Activated CD4-positive, alpha-beta T cell treated with anti-CD3 and anti-CD28 coated beads for 36 hours (primary cell): Measurements from ENCODE around the gene NR5A2. TPM values are rescaled to one million over a fixed set of nuclear protein-coding genes. Genes with fewer than 3 reads are reported as not detected.

Experiments used
- ATAC-seq: fragments of 200-7000 bp; cut with Tn5 transposase; one replicate; pipeline ENCODE4 v1.10.0; 2021; ENCODE audit warnings: mild to moderate bottlenecking, moderate library complexity
- CTCF ChIA-PET: fragments of 350-600 bp; sonication (Branson Sonifier 250); formaldehyde crosslinking; loops from one replicate; lab custom pipeline; 2021; ENCODE audit warnings: antibody characterized with exemption; lab: Charles Lee
- POLR2A ChIA-PET: fragments of 350-600 bp; sonication (Branson Sonifier 250); formaldehyde crosslinking; loops from one replicate; lab custom pipeline; 2021; ENCODE audit warnings: antibody characterized with exemption, inconsistent platforms; lab: Charles Lee
- DNase-seq: peaks from one replicate; pipeline ENCODE4 v3.0.0-alpha.2; 2020
- H3K27ac Mint-ChIP-seq: one replicate; pipeline ENCODE4 v1.8.0; 2021; ENCODE audit warnings: mixed read lengths
- H3K27me3 Mint-ChIP-seq: one replicate; pipeline ENCODE4 v1.8.0; 2021; ENCODE audit warnings: mixed read lengths
- H3K36me3 Mint-ChIP-seq: one replicate; pipeline ENCODE4 v1.8.0; 2021; ENCODE audit warnings: low read depth, mixed read lengths
- H3K4me1 Mint-ChIP-seq: one replicate; pipeline ENCODE4 v1.8.0; 2021; ENCODE audit warnings: mixed read lengths
- H3K4me3 Mint-ChIP-seq: one replicate; pipeline ENCODE4 v1.8.0; 2021; ENCODE audit warnings: mild to moderate bottlenecking, moderate library complexity, mixed read lengths
- H3K9me3 Mint-ChIP-seq: one replicate; pipeline ENCODE4 v1.8.0; 2021; ENCODE audit warnings: low read depth, mixed read lengths
- intact Hi-C, 2 experiments: fragments of 100-400 bp; cut with DNase I in 1 of 2; cut with micrococcal nuclease in 1 of 2; formaldehyde crosslinking; loops; one replicate each; pipeline versions ENCODE4 v1.14.2 to v1.15.1; 2022 to 2024; cut with DNase I, micrococcal nuclease
- total RNA-seq, 2 experiments: library from RNA; stranded (reverse); gene quantifications; one replicate each; pipeline ENCODE4 v1.2.3, GENCODE V29; 2021

The NR5A2 gene
- total RNA-seq, 2 experiments from 2014 or later = not detected

DNA sequence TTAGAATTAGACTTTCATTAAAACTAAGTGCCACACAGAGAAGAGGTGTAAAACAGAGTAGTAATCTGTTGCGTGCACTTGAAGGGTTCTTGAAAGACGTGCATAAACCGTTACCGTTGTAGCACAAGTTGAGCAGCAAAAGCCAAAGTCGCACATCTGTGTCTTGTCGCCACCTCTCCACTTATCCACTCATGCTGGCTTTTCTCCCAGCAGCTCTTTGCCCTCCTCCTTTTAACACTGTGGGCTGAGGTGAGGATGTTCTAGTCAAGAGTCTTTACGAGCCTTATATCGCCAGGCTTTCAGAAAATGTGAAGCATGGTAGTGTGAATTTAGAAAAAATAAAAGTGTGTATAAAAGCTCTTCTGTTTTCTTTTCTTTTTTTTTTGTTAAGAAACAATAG is 48.0 kb downstream of the NR5A2 start:
- Mint-ChIP-seq H3K4me3 (no peak overlapping the region), H3K36me3 (no peaks in the 10 kb centered on the region)
- intact Hi-C loops = no loop called here

DNA sequence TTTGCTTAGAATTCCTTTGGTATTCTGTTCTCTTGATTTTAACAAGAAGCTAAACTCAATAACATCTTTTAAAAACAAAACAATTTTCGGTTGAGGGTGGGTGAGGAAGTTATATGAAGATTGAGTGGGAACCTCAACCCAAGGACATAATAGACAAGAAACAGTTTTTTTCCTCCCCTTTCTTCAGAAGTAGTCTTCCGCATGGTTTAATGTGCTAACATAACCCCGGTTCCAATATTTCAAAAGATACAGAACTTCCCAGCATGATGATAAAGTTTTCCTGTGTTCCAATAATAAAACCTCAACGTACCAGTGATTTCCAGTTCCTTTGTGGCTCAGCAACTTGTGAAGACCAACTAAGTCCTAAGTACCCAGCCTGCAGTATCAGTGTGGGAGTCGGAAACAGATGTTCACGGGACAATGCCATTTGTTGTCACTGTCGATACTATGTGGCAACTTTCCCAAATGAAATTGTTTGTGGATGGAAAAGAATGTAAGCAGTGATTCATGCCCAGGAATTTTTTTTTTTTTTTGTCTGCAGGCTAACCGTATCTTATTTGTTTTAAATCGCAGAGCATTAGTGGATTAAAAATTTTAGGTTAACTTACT is 48.5 kb downstream of the NR5A2 start:
- ATAC-seq = no peak
- CTCF ChIA-PET = no interaction called here
- Mint-ChIP-seq H3K27ac (no peak overlapping the region), H3K4me3 (no peak overlapping the region), H3K9me3 (no peaks in the 10 kb centered on the region), H3K36me3 (no peaks in the 10 kb centered on the region), H3K4me1 (no peaks in the 10 kb centered on the region), H3K27me3 (peaks cover 14% of the 10 kb centered on the region)
- DNase-seq = no peak
- POLR2A ChIA-PET = no interaction called here
- intact Hi-C loops = no loop called here

More for the DNA sequence above, 48.0 kb downstream of the NR5A2 start:
- no peaks in the 10 kb centered on the region for H3K9me3 Mint-ChIP-seq
- ChIA-PET POLR2A (no interaction called here), CTCF (no interaction called here)
- no peak overlapping the region for H3K27ac Mint-ChIP-seq
- H3K27me3 Mint-ChIP-seq = peaks cover 16% of the 10 kb centered on the region
- H3K4me1 Mint-ChIP-seq = no peaks in the 10 kb centered on the region
- DNase-seq = no peak
- ATAC-seq = no peak

DNA sequence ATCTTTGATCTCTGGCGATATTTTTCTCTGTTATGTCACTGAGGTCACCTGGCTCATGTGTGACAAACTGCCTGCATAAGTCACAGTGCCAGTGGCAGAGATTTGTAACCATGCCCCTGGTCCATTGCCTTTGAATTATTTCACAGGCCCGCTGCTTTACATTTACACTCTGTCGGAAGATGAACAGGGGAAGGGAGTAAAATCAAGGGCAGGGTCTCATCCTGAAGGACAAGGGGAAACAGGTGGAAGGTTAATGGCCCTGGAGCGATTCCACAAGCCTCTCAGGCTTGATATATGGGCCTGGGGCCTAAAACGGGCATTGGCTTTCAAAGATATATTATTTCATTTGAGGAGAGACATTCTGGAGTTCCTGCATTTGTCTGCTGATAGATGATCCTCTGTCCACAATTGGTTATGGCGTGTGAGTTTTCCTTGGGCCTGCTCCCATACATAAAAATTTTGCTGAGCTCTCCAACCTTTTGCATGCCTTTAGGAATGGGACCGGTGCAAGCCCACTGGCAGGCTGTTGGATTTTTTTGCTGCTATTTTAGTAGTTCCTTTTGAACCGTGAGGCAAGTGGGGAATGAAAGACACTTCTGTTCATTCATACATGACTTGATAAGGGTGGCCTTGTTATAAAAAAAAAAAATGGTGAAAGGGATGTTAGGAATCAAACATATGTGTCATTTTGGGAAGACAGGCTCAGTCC is 51.9 kb downstream of the NR5A2 start:
- H3K27me3 Mint-ChIP-seq = peaks cover 11% of the 10 kb centered on the region
- no peak for DNase-seq
- ChIA-PET CTCF (no interaction called here), POLR2A (no interaction called here)
- no peak for ATAC-seq
- no peaks in the 10 kb centered on the region for H3K9me3 Mint-ChIP-seq
- H3K27ac Mint-ChIP-seq = no peak overlapping the region
- H3K4me3 Mint-ChIP-seq = no peak overlapping the region
- intact Hi-C loops = no loop called here
- H3K4me1 Mint-ChIP-seq = no peaks in the 10 kb centered on the region
- H3K36me3 Mint-ChIP-seq = no peaks in the 10 kb centered on the region

DNA sequence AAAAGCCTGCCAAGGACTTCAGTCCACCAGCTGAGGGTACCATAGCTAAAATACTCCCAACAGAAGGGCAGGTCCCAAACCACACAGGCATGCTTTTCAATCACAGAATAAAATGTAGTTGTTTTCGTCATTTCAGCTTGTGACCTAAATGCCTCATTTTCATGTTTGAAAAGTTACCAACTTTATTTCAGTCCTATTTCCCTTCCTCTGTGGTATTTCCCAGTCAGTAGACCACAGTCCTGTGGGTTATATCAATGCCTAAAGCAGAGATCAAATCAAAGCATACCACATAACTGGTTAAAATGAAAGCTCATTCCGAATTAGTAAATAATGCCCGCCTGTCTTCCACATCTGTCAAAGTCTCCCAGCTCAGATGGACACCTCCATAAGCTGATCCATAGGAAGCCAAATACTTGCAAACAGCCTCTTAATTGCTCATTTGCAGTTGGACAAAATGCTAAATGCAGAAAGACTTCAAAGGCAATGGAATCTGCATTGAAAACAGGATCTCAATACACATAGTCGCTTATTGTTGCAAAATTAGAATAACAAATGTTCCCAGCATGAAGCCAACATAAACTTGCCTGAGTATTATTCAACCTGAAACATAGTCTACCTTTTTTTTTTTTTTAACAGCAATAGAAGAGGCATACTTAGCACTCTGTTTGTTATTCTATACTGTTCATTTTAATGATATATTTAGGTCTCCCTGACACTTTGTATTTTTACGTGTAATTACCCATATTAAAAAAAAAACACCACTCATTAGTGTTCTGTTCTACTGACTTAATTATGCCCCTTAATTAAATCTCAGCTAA is 53.9 kb downstream of the NR5A2 start:
- intact Hi-C loops = no loop called here
- no peaks in the 10 kb centered on the region for H3K4me1 Mint-ChIP-seq

DNA sequence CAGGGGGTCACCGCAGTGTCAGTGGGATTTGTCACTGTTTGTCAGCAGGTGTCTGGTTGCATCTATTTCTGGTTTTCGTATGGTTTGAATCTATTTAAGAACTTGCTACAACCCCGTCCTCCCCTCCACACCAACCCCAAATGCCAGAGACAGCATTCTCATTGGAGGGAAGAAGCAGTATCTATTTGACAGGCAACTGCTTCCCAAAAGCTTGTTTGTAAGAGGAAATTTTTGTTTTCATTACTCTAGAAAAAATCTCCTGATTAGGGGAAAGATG is 54.4 kb downstream of the NR5A2 start:
- ATAC-seq = no peak
- Mint-ChIP-seq H3K4me3 (no peak overlapping the region), H3K27me3 (peaks cover 13% of the 10 kb centered on the region), H3K27ac (no peak overlapping the region), H3K36me3 (no peaks in the 10 kb centered on the region), H3K4me1 (no peaks in the 10 kb centered on the region), H3K9me3 (no peaks in the 10 kb centered on the region)
- CTCF ChIA-PET = interaction anchor here (0.8 kb wide), 1 partner anchor 1045 kb away, joined by 3 read pairs; no protein-coding TSS in a partner anchor
- DNase-seq = no peak
- intact Hi-C loops = no loop called here
- POLR2A ChIA-PET = no interaction called here

More for the DNA sequence above, 53.9 kb downstream of the NR5A2 start:
- H3K36me3 Mint-ChIP-seq = no peaks in the 10 kb centered on the region
- peaks cover 13% of the 10 kb centered on the region for H3K27me3 Mint-ChIP-seq
- H3K9me3 Mint-ChIP-seq = no peaks in the 10 kb centered on the region
- POLR2A ChIA-PET = no interaction called here
- no peak overlapping the region for H3K27ac Mint-ChIP-seq
- no peak for ATAC-seq
- no peak for DNase-seq
- H3K4me3 Mint-ChIP-seq = no peak overlapping the region
- CTCF ChIA-PET = interaction anchor here (0.8 kb wide), 1 partner anchor 1045 kb away, joined by 3 read pairs; no protein-coding TSS in a partner anchor

DNA sequence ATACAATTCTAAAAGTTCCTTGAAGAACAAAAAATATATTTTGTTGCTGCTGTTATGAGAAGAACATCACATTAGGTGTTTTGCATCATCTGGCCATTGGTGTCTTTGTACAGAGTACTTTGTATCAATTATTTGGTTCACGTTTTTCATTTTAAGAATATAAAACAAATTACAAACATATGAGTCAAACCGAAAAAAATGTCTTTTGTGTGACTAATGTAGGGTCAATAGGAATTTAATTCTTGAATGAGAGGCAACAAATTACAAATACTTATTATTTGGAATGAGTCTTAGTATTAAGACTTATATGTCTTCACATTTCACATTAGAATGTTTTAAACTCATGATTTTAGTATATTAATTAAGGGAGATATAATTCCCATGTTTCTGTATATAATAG is 54.8 kb downstream of the NR5A2 start:
- ATAC-seq (no peak), DNase-seq (no peak)
- no peaks in the 10 kb centered on the region for H3K9me3 Mint-ChIP-seq
- H3K4me3 Mint-ChIP-seq = no peak overlapping the region
- no peak overlapping the region for H3K27ac Mint-ChIP-seq
- intact Hi-C loops = no loop called here
- POLR2A ChIA-PET = no interaction called here
- CTCF ChIA-PET = interaction anchor here (0.8 kb wide), 1 partner anchor 1046 kb away, joined by 3 read pairs; no protein-coding TSS in a partner anchor
- H3K4me1 Mint-ChIP-seq = no peaks in the 10 kb centered on the region
- no peaks in the 10 kb centered on the region for H3K36me3 Mint-ChIP-seq
- H3K27me3 Mint-ChIP-seq = peaks cover 16% of the 10 kb centered on the region

DNA sequence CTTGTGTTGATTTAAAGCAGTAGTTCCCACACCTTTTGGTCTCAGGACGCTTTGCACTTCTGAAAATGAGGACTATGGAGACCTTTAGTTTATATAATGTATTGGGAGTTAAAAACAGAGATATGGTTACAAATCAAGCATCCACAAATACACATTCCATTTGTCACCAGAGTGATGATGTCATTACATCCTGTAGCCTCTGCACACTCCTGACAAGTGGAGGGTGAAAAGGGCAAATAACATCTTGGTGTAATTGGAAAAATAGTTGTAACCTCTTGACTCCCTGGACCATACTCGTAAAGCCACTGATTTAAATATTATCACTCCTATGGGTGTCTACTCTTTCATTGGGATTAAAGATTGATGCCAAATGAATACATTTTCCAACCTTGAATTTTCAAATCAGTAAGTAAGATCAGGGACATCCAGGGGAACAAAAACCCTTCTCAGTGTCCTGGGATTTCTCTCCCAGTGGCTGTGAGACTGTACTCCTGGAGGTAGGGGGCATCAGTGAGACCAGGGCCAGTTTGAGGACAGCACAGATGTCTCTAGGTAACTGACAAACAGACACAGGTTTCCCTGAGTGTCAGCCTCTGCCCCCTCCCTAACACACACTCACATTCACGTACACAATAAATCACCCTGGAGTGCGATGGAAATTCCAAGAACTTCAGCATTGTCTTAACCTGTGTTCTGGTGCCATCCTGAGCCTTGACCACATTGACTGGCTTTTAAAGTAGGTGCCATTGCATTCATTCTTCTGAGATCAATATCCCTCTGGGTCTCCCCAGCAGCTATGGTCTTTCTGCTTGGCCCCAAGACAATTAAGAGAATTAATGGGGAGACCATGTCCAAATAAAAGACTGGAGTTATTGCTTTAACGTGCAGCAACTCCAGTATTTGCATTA is 63.0 kb downstream of the NR5A2 start:
- intact Hi-C loops = no loop called here
- no peak overlapping the region for H3K4me3 Mint-ChIP-seq
- ChIA-PET POLR2A (no interaction called here), CTCF (no interaction called here)
- DNase-seq (peak; percentile 11), ATAC-seq (no peak)
- peaks cover 21% of the 10 kb centered on the region for H3K27me3 Mint-ChIP-seq
- H3K9me3 Mint-ChIP-seq = no peaks in the 10 kb centered on the region
- H3K27ac Mint-ChIP-seq = no peak overlapping the region
- no peaks in the 10 kb centered on the region for H3K4me1 Mint-ChIP-seq
- H3K36me3 Mint-ChIP-seq = no peaks in the 10 kb centered on the region

DNA sequence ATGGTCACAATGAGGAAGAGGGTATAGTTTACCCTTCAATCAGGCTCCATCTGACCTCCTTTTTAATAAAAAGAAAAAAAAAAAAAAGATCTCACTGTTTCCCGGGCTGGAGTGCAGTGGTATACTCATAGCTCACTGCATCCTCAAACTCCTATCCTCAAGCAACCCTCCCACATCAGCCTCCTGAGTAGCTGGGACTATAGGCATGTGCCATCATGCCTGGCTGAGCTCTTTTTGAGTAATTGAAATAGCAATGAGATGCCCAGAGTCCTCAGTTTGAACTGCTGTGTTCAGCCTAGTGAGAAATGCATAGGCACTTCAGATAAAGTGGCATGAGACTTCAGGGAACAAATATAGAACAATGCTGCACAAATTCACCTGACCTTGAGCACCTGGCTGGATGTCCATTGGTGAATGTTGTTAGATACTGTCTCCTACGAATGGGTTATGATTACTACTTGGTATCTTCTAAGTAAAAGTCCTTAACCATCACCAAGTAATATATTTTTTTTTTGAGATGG is 67.6 kb downstream of the NR5A2 start:
- intact Hi-C loops = no loop called here
- no peaks in the 10 kb centered on the region for H3K36me3 Mint-ChIP-seq
- no peak for ATAC-seq
- ChIA-PET CTCF (no interaction called here), POLR2A (no interaction called here)
- no peaks in the 10 kb centered on the region for H3K4me1 Mint-ChIP-seq
- DNase-seq = no peak
- no peak overlapping the region for H3K27ac Mint-ChIP-seq
- peaks cover 4% of the 10 kb centered on the region for H3K27me3 Mint-ChIP-seq
- no peak overlapping the region for H3K4me3 Mint-ChIP-seq
- H3K9me3 Mint-ChIP-seq = no peaks in the 10 kb centered on the region

DNA sequence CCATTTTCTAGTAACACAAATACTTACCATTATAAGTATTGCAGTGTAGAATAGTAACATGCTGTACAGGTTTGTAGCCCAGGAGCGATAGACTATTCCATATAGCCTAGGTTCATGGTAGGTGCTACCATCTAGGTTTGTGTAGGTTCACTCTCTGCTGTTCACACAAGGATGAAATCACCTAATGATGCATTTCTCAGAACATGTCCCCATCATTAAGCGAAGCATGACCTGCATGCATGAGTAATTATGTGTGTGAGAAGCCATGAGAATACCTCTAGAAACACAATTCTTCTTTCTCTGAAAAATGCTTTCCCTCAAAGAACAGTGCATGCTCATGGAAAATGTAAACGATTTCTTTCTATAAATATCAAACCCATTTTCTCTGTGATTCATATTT is 69.3 kb downstream of the NR5A2 start:
- no peak overlapping the region for H3K27ac Mint-ChIP-seq
- ATAC-seq (no peak), DNase-seq (no peak)
- intact Hi-C loops = no loop called here
- H3K36me3 Mint-ChIP-seq = no peaks in the 10 kb centered on the region
- no peaks in the 10 kb centered on the region for H3K4me1 Mint-ChIP-seq
- ChIA-PET CTCF (no interaction called here), POLR2A (no interaction called here)
- peaks cover 4% of the 10 kb centered on the region for H3K27me3 Mint-ChIP-seq
- no peaks in the 10 kb centered on the region for H3K9me3 Mint-ChIP-seq
- no peak overlapping the region for H3K4me3 Mint-ChIP-seq

DNA sequence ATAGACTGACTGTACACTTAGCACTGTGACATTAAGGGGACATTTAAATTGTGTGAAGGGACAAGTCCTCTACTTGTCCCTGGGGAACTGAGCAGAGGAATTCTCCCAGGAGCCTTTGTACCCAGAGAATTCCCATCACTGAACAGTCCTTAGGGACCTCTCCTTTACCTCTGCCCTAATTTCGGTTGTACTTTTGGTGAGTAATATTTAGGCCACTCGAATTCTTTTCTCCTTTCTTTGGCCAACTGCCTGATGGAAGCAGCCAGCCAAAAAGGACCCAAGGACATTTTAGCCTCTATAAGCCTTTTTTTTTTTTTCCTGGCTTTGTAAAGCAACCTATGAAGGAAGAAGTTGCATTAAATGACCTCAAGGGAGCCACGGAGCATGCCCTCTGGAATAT is 71.5 kb downstream of the NR5A2 start:
- POLR2A ChIA-PET = no interaction called here
- no peaks in the 10 kb centered on the region for H3K27me3 Mint-ChIP-seq

DNA sequence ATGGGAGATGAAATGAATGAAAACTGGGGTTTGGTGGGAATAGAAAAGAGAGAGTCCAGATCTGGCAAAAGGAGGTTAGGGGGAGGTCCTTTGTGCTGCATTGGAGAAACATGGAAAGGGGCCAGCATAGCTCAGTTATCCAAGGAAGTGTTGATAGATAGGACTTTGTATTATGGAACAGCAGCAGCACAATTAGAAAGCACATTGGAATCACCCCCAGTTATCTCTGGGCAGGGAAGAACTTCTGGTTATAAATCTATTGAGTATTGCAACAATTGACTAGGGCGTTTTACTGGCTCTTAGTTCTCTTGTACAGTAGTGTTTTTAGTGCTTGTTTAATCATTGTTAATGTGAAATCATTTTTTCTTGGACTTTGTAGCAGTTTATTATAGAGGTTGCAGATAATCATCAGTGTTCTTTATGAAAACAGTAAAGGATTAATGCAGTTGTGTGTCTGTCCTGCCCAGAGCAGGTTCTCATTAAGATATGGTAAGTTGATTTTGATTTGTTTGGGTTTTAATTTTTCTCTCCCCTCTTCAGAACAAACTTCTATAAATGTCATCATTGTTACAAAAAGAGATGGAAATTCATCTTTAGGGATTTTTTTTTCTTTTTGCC is 76.6 kb downstream of the NR5A2 start:
- ChIA-PET POLR2A (no interaction called here), CTCF (no interaction called here)
- H3K27me3 Mint-ChIP-seq = no peaks in the 10 kb centered on the region
- no peak overlapping the region for H3K27ac Mint-ChIP-seq
- H3K9me3 Mint-ChIP-seq = no peaks in the 10 kb centered on the region
- H3K4me1 Mint-ChIP-seq = no peaks in the 10 kb centered on the region
- no peaks in the 10 kb centered on the region for H3K36me3 Mint-ChIP-seq
- H3K4me3 Mint-ChIP-seq = no peak overlapping the region
- DNase-seq (no peak), ATAC-seq (no peak)
- intact Hi-C loops = no loop called here

More for the DNA sequence above, 71.5 kb downstream of the NR5A2 start:
- Mint-ChIP-seq H3K9me3 (no peaks in the 10 kb centered on the region), H3K27ac (no peak overlapping the region), H3K36me3 (no peaks in the 10 kb centered on the region), H3K4me3 (no peak overlapping the region), H3K4me1 (no peaks in the 10 kb centered on the region)
- CTCF ChIA-PET = interaction anchor here (0.6 to 0.9 kb wide), 2 partner anchors 24 to 391 kb away, joined by 3 read pairs; no protein-coding TSS in a partner anchor
- intact Hi-C loops = no loop called here
- DNase-seq (no peak), ATAC-seq (no peak)
